Memory B cell (primary cell): ENCODE results near the gene DNAH10.
A peak's percentile ranks its signal among the peaks of the same experiment; 100 is the strongest.

Experiments
- ATAC-seq: fragments of 150-1000 bp; cut with Tn5 transposase; 2 replicates; pipeline ENCODE4 v1.10.0; 2021; ENCODE audit warnings: low read depth, mild to moderate bottlenecking, moderate library complexity
- DNase-seq, 2 donors: peaks; one replicate each; pipeline ENCODE4 v3.0.0; 2022; ENCODE audit warnings: low spot score in 2 of 2
- H3K27ac Mint-ChIP-seq: one replicate; pipeline ENCODE4 v1.8.0; 2022; ENCODE audit warnings: mild to moderate bottlenecking, moderate library complexity, mixed read lengths
- H3K27me3 Mint-ChIP-seq: one replicate; pipeline ENCODE4 v1.8.0; 2022; ENCODE audit warnings: mixed read lengths
- H3K36me3 Mint-ChIP-seq: one replicate; pipeline ENCODE4 v1.8.0; 2022; ENCODE audit warnings: mild to moderate bottlenecking, mixed read lengths
- H3K4me1 Mint-ChIP-seq: one replicate; pipeline ENCODE4 v1.8.0; 2022; ENCODE audit warnings: mixed read lengths
- H3K4me3 Mint-ChIP-seq: one replicate; pipeline ENCODE4 v1.8.0; 2022; ENCODE audit warnings: mild to moderate bottlenecking, moderate library complexity, mixed read lengths
- H3K9me3 Mint-ChIP-seq: one replicate; pipeline ENCODE4 v1.8.0; 2022; ENCODE audit warnings: mixed read lengths

Gene DNAH10

GRCh38 chr12:123965382-123965781 lies 203.3 kb downstream of the DNAH10 start:
- Mint-ChIP-seq H3K4me1 (peaks cover 3% of the 10 kb centered on the region), H3K27ac (no peak overlapping the region), H3K4me3 (no peak overlapping the region), H3K27me3 (no peaks in the 10 kb centered on the region), H3K36me3 (peaks cover 1% of the 10 kb centered on the region), H3K9me3 (no peaks in the 10 kb centered on the region)
- DNase-seq: no peak
- no peak for ATAC-seq

- DNase-seq: no peak
- ATAC-seq: no peak
- Mint-ChIP-seq H3K27me3 (no peaks in the 10 kb centered on the region), H3K27ac (no peak overlapping the region), H3K4me1 (peaks cover 5% of the 10 kb centered on the region), H3K36me3 (peaks cover 1% of the 10 kb centered on the region), H3K4me3 (no peak overlapping the region), H3K9me3 (no peaks in the 10 kb centered on the region)
These were observed 204.5 kb downstream of the DNAH10 start for GRCh38 chr12:123966596-123966995.

GRCh38 chr12:123967121-123967586 lies 205.1 kb downstream of the DNAH10 start:
- Mint-ChIP-seq H3K36me3 (peaks cover 1% of the 10 kb centered on the region), H3K27ac (no peak overlapping the region), H3K4me3 (no peak overlapping the region), H3K9me3 (no peaks in the 10 kb centered on the region), H3K4me1 (peaks cover 7% of the 10 kb centered on the region), H3K27me3 (no peaks in the 10 kb centered on the region)
- ATAC-seq (no peak), DNase-seq (no peak)

DNA sequence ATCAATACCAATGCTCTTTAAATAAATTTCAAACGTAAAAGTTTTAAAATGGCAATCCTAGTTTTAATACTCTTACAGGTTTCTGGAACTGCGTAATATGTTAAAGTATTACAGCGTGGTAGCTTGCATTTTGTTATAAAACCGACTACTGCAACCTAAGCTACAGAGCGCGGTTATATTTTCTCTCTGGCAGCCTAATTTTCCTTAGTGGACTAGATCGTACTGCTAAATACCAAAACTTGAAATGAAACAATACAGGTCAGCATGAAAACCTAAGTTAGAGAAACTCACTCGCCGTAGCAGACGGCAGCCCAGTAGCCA lies 209.3 kb downstream of the DNAH10 start:
- ATAC-seq: no peak
- peak overlapping the region; percentile 91 for H3K4me3 Mint-ChIP-seq
- H3K9me3 Mint-ChIP-seq: no peaks in the 10 kb centered on the region
- peak overlapping the region; percentile 86 for H3K27ac Mint-ChIP-seq
- DNase-seq: no peak
- H3K27me3 Mint-ChIP-seq: no peaks in the 10 kb centered on the region
- H3K36me3 Mint-ChIP-seq: peaks cover 6% of the 10 kb centered on the region
- H3K4me1 Mint-ChIP-seq: peaks cover 15% of the 10 kb centered on the region

- Mint-ChIP-seq H3K4me3 (peak overlapping the region; percentile 91), H3K36me3 (peaks cover 6% of the 10 kb centered on the region), H3K27me3 (no peaks in the 10 kb centered on the region), H3K27ac (peak overlapping the region; percentile 86), H3K4me1 (peaks cover 15% of the 10 kb centered on the region), H3K9me3 (no peaks in the 10 kb centered on the region)
- peak; percentile 14 to 60 for DNase-seq
- no peak for ATAC-seq
These were observed 209.8 kb downstream of the DNAH10 start for GRCh38 chr12:123971770-123972456.

DNA sequence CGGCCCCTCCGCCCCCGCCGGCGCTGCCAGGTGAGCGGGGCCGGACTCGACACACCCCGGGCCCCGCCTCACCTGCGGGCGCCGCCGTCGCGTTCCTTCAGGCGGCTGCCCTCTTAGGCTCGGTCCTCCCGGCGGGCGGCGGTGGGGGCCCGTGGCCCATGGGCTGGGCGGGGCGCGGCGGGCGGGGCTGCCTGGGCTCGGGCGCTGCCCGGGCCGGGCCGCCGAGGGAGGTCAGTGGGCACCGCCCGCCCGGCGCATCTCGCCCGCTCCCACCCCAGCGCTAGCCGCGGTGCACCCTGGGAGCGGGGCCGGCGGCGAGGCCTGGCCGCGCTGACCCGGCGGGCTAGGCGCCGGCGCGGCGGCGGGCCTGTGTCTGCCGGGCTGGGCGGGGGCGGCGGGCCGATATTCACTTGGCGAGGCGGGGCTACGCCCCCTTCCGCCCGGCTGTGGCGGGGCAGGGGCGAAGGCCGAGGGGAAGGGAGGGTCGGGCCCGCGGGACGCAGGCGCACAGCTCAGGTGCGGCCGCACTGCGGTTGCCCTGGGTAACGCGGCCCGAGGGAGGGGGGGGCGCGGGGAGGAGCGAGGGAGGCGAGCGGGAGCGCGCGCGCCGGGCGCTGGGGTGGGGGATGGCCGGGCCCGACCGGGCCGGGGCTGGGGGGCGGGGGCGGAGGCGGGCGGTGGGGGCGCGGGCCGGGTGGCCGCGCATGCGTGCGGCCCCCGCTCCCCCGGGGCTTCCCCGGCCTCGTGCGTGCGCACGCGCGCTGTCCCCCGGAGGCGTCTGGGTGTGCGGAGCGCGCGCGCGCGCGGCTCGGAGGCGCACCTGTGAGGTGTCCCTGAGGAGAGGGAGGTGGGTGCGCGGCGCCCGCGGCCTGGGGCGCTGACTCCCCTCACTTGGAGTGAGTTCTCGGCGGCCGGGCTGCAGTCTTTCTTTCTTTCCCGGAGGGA lies 210.6 kb downstream of the DNAH10 start, which contains the start of the genes CCDC92 and ZNF664:
TSS of gene CCDC92 (minus strand) at position 375 of the 945 bp plus-strand sequence. CDS start 28,526 bp downstream, outside the sequence.
TSS of gene ZNF664 (plus strand) at position 759 of the 945 bp plus-strand sequence. CDS start 38,930 bp downstream, outside the sequence.
- Mint-ChIP-seq H3K9me3 (no peaks in the 10 kb centered on the region), H3K4me3 (peak within 1 kb of the TSS; percentile 91), H3K27ac (peak within 1 kb of the TSS; percentile 86), H3K27me3 (no peaks in the 10 kb centered on the region), H3K4me1 (peaks cover 15% of the 10 kb centered on the region), H3K36me3 (peaks cover 5% of the 10 kb centered on the region)
- ATAC-seq (peak; percentile 81), DNase-seq (peak; percentile 96 to 97)

GRCh38 chr12:123973552-123974341 lies 211.6 kb downstream of the DNAH10 start:
- Mint-ChIP-seq H3K4me3 (peak overlapping the region; percentile 89), H3K27ac (peak overlapping the region; percentile 81), H3K36me3 (peaks cover 5% of the 10 kb centered on the region), H3K9me3 (no peaks in the 10 kb centered on the region), H3K4me1 (peaks cover 15% of the 10 kb centered on the region), H3K27me3 (no peaks in the 10 kb centered on the region)
- DNase-seq (peak; percentile 28 to 51), ATAC-seq (no peak)

DNA sequence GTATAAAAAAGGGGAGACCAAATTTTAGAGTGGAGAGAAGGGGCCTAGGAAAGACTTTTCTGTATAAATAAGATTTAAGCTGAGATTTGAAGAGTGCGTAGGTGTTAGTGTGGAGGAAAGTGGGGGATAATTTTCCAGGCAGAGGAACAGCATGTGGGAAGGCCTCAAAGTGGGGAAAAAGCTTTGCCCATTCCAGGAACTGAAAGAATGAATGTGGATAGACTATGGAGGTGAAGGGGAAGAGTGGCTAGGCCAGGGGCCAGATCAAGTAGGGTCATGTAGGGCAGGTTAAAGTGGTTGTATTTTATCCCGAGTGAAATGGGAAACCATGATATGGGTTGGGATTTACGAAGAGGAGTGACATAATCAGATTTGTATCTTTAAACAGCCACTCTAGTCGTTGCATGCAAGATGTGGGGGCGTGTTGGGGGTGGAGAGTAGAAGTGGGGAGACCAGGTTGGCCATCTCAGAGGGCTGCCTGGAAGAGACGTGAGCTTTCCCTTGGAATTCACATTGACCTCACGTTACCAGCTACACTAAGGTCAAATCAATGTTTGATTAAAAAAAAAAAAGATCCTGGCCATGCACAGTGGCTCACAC lies 214.2 kb downstream of the DNAH10 start:
- no peak for DNase-seq
- Mint-ChIP-seq H3K4me1 (peaks cover 15% of the 10 kb centered on the region), H3K27me3 (no peaks in the 10 kb centered on the region), H3K36me3 (peaks cover 5% of the 10 kb centered on the region), H3K4me3 (no peak overlapping the region), H3K9me3 (no peaks in the 10 kb centered on the region), H3K27ac (no peak overlapping the region)
- ATAC-seq: no peak

DNA sequence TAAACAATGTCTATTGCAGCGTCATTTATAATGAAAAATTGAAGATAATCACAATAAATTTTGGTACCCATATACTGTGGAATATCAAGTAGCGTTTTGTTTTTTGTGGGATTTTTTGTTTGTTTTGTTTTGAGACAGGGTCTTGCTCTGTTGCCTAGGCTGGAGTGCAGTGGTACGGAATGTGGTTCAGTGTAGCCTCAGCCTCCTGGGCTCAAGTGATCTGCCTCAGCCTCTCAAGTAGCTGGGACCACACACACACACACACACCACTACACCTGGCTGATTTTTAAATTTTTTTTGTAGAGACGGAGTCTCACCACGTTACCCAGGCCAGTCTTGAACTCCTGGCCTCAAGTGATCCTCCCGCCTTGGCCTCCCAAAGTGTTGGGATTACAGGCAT lies 217.5 kb downstream of the DNAH10 start:
- Mint-ChIP-seq H3K27ac (no peak overlapping the region), H3K9me3 (no peaks in the 10 kb centered on the region), H3K4me3 (no peak overlapping the region), H3K27me3 (no peaks in the 10 kb centered on the region), H3K36me3 (peaks cover 8% of the 10 kb centered on the region), H3K4me1 (peaks cover 15% of the 10 kb centered on the region)
- ATAC-seq (no peak), DNase-seq (no peak)

DNA sequence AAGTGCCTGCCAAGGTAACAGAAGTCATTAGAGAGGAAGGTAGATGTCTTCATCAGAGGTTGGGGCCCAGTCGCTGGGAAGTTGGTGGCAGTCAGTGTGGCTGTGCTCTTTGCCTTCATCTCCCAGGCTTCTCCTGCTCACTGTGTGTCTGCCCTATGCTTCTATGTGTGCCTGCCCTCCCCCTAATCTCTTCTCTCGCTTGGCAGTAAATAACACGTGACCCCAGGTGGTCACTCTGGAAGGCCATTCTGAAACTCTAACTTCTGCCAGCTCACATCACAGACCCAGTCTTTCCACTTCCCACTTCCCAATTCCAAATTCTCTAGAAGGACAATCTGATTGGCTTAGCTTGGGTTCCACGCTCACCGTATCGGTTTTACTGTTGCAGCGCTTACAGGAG lies 220.2 kb downstream of the DNAH10 start:
- H3K27ac Mint-ChIP-seq: peak overlapping the region; percentile 36
- H3K36me3 Mint-ChIP-seq: peaks cover 4% of the 10 kb centered on the region
- no peaks in the 10 kb centered on the region for H3K9me3 Mint-ChIP-seq
- peaks cover 22% of the 10 kb centered on the region for H3K4me1 Mint-ChIP-seq
- no peak for DNase-seq
- H3K27me3 Mint-ChIP-seq: no peaks in the 10 kb centered on the region
- H3K4me3 Mint-ChIP-seq: no peak overlapping the region
- no peak for ATAC-seq

- Mint-ChIP-seq H3K27me3 (no peaks in the 10 kb centered on the region), H3K4me1 (peaks cover 22% of the 10 kb centered on the region), H3K36me3 (peaks cover 13% of the 10 kb centered on the region), H3K4me3 (no peak overlapping the region), H3K9me3 (no peaks in the 10 kb centered on the region), H3K27ac (no peak overlapping the region)
- DNase-seq (peak; percentile 17 to 32), ATAC-seq (peak; percentile 85)
These were observed 221.9 kb downstream of the DNAH10 start for GRCh38 chr12:123983822-123984485.

GRCh38 chr12:123984903-123985302 lies 222.8 kb downstream of the DNAH10 start:
- no peak for DNase-seq
- Mint-ChIP-seq H3K27ac (no peak overlapping the region), H3K4me3 (no peak overlapping the region)

More at GRCh38 chr12:123984903-123985302, 222.8 kb downstream of the DNAH10 start:
- H3K27me3 Mint-ChIP-seq: no peaks in the 10 kb centered on the region
- H3K36me3 Mint-ChIP-seq: peaks cover 18% of the 10 kb centered on the region
- no peak for ATAC-seq
- no peaks in the 10 kb centered on the region for H3K9me3 Mint-ChIP-seq
- H3K4me1 Mint-ChIP-seq: peaks cover 25% of the 10 kb centered on the region
